Common myeloid progenitor, CD34-positive (primary cell): ENCODE results near the gene SEC23B.

ENCODE experiments used
- CTCF ChIA-PET: fragments of 350-600 bp; sonication (Branson Sonifier 250); formaldehyde crosslinking; loops from one replicate; lab custom pipeline; 2021; ENCODE audit warnings: antibody characterized with exemption; lab: Charles Lee
- POLR2A ChIA-PET: fragments of 350-600 bp; sonication (Branson Sonifier 250); formaldehyde crosslinking; loops from one replicate; lab custom pipeline; 2021; ENCODE audit warnings: antibody characterized with exemption; lab: Charles Lee
- DNase-seq, 3 donors: peaks; one replicate each; pipeline versions ENCODE4 v3.0.0 to v3.0.0-alpha.2; 2013
- H3K27ac ChIP-seq, 2 experiments: 1 replicate in 1 of 2; 2 replicates in 1 of 2; pipeline ENCODE4 v1.7.0; 2013; ENCODE audit warnings: inconsistent platforms in 2 of 2, low read length in 2 of 2, mild to moderate bottlenecking in 2 of 2, low read depth in 1 of 2, moderate library complexity in 1 of 2; ENCODE audit not compliant: severe bottlenecking in 2 of 2, insufficient read depth in 1 of 2, poor library complexity in 1 of 2
- H3K27me3 ChIP-seq, 5 experiments: replicated peaks in 2 of 5; 1 replicate in 3 of 5; 2 replicates in 2 of 5; pipeline versions ENCODE4 v1.6.1 to v1.7.0; 2013; ENCODE audit warnings: low read length in 4 of 5, mild to moderate bottlenecking in 2 of 5, moderate library complexity in 2 of 5, inconsistent platforms in 1 of 5; ENCODE audit not compliant: insufficient read depth in 5 of 5, control insufficient read depth in 4 of 5
- H3K36me3 ChIP-seq, 4 experiments: 1 replicate in 2 of 4; 2 replicates in 2 of 4; pipeline versions ENCODE4 v1.6.1 to v1.7.0; 2013; ENCODE audit warnings: low read length in 3 of 4, control low read depth in 1 of 4, mild to moderate bottlenecking in 1 of 4; ENCODE audit not compliant: control insufficient read depth in 4 of 4, insufficient read depth in 4 of 4
- H3K4me1 ChIP-seq, 4 experiments: 1 replicate in 3 of 4; 2 replicates in 1 of 4; pipeline versions ENCODE4 v1.6.1 to v1.7.1; 2013; ENCODE audit warnings: low read length in 3 of 4, mild to moderate bottlenecking in 3 of 4, control low read depth in 1 of 4, inconsistent platforms in 1 of 4, moderate library complexity in 1 of 4; ENCODE audit not compliant: control insufficient read depth in 4 of 4, insufficient read depth in 4 of 4; ENCODE audit errors: control extremely low read depth in 1 of 4
- H3K4me3 ChIP-seq, 7 experiments: 1 replicate in 4 of 7; 2 replicates in 3 of 7; pipeline versions ENCODE4 v1.5.1 to v1.7.0; 2013; ENCODE audit warnings: mild to moderate bottlenecking in 7 of 7, low read length in 6 of 7, moderate library complexity in 6 of 7, inconsistent platforms in 2 of 7, low read depth in 2 of 7, control low read depth in 1 of 7; ENCODE audit not compliant: insufficient read depth in 4 of 7, control insufficient read depth in 1 of 7; ENCODE audit errors: extremely low read depth in 1 of 7
- H3K9me3 ChIP-seq, 5 experiments: 1 replicate in 4 of 5; 2 replicates in 1 of 5; pipeline versions ENCODE4 v1.6.1 to v1.7.1; 2013; ENCODE audit warnings: low read length in 4 of 5, mild to moderate bottlenecking in 2 of 5, inconsistent platforms in 1 of 5, low read depth in 1 of 5, moderate library complexity in 1 of 5; ENCODE audit not compliant: control insufficient read depth in 4 of 5, insufficient read depth in 2 of 5; ENCODE audit errors: control extremely low read depth in 1 of 5
- WGBS: methylation state at CpG from one replicate; pipeline ENCODE4 v1.1.5; 2013; ENCODE audit not compliant: insufficient coverage; 5-methylcytosine and 5-hydroxymethylcytosine counted together

SEC23B gene

DNA sequence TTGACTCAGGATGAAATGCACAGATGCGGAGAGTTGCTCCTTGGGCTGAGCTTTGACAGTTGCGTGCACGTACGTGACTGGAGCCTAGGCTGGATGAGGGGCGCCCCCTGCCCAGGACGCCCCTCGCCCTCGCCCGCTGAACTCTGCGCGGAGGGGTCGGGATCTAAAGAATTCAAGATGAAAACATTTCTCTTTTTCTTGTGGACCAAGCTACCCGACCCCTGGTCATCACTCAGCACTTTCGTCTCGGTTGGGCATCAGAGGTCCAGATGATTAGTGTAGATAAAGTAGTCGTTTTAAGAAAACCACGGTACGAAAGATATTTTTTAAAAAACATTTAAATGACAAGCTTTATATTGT is 80.8 kb downstream of the SEC23B start:
- H3K27me3 ChIP-seq, result no peaks in the 10 kb centered on the region
- H3K9me3 ChIP-seq, result no peaks in the 10 kb centered on the region
- H3K36me3 ChIP-seq, result peaks cover 0 to under 1% (median under 1%) of the 10 kb centered on the region in 4 experiments
- peak overlapping the region; percentile 54 to 77 for H3K27ac ChIP-seq
- ChIA-PET CTCF (interaction anchor here (0.8 to 1.1 kb wide), 2 partner anchors 9 to 158 kb away, joined by 3 to 6 read pairs; no protein-coding TSS in a partner anchor), POLR2A (interaction anchor here (0.6 kb wide), 1 partner anchor 1463 kb away, joined by 4 read pairs; the partner anchor contains the start of gene CRNKL1)
- peaks cover 7 to 32% (median 20%) of the 10 kb centered on the region in 4 experiments for H3K4me1 ChIP-seq
- peak overlapping the region; percentile 77 to 95 (median 83) for H3K4me3 ChIP-seq
- 2% methylated on average over 11 of the region's 18 CpGs for WGBS
- peak in 2 of 3 donors; percentile 39 to 56 for DNase-seq

DNA sequence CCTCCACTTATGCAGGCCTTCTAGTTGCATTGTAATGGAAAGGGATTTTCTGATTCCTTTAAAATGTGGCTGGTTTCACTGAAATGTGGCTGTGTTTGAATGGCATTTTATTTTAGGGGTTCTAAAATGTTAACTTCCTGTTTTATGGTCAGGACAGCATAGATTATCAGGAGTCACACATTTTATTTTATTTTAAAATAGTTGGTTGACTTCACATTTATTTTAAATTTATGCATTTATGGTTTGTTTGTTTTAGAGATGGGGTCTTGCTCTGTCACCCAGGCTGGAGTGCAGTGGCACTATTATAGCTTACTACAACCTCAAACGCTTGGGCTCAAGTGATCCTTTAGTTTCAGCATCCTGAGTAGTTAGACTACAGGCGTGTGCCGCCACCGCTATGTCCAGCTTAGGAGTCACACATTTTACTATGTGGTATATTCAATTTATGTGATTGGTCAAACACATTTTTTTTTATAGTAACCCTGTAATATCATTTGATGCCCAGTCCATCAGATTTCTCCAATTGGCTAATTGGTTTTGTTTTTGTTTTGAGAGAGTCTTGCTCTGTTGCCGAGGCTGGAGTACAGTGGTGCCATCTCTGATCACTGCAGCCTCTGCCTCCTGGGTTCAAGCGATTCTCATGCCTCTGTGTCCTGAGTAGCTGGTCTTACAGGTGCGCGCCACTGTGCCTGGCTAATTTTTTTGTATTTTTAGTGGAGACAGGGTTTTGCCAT is 82.4 kb downstream of the SEC23B start:
- POLR2A ChIA-PET, result no interaction called here
- H3K4me3 ChIP-seq, result peak overlapping the region in 1 of 7 experiments; percentile 30
- H3K27ac ChIP-seq, result peak overlapping the region in 1 of 2 experiments; percentile 58
- H3K36me3 ChIP-seq, result peaks cover 2 to 10% (median 3%) of the 10 kb centered on the region in 4 experiments
- peaks cover 7 to 32% (median 20%) of the 10 kb centered on the region in 4 experiments for H3K4me1 ChIP-seq
- peak in 2 of 3 donors; percentile 56 to 71 for DNase-seq
- H3K27me3 ChIP-seq, result no peaks in the 10 kb centered on the region
- H3K9me3 ChIP-seq, result no peaks in the 10 kb centered on the region
- 100% methylated on average over 4 of the region's 8 CpGs for WGBS
- CTCF ChIA-PET, result no interaction called here

DNA sequence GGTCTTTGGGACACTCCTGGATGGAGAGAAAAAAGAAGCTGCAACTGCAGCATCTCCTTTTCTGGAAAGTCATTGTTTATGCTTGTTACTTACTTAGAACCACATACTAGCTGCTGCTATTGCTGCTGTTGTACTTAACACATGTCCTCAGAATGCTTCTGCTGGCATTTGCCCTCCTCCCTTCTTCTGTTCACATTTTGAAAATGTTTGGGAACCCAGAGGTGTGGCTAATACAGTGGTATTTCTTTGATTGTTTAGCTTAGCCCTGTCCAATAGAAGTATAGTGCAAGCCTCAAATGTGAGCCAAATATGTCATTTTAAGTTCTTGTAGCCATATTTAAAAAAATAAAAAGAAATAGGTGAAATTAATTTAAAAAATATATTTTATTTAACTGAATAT is 88.5 kb downstream of the SEC23B start:
- H3K36me3 ChIP-seq, result peaks cover 9 to 37% (median 22%) of the 10 kb centered on the region in 4 experiments
- CTCF ChIA-PET, result no interaction called here
- POLR2A ChIA-PET, result no interaction called here
- H3K27ac ChIP-seq, result no peak overlapping the region
- H3K27me3 ChIP-seq, result no peaks in the 10 kb centered on the region
- DNase-seq, result no peak
- no peak overlapping the region for H3K4me3 ChIP-seq
- peaks cover 0 to 9% (median 0%) of the 10 kb centered on the region in 5 experiments for H3K9me3 ChIP-seq
- H3K4me1 ChIP-seq, result no peaks in the 10 kb centered on the region

DNA sequence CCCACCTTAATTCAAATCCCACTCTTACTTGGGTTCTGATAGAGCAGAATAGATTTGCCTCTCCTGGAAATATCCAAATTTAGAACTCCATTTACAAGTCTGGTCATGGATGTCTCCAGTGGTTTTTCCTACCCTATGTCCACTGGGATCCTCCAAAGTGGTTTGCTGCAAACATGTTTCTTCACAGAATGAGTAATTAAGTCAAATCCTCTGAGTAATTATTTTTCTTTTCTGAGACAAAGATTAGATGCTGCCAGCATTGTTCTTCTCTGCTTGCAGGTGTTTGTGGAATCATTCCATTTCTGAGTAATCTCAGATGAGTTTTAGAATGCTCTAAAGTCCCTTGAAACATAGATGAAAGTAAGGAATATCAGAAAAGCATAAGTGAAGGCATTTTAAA is 102.0 kb downstream of the SEC23B start:
- H3K4me3 ChIP-seq, result no peak overlapping the region
- peaks cover 0 to 18% (median 14%) of the 10 kb centered on the region in 4 experiments for H3K36me3 ChIP-seq
- no peaks in the 10 kb centered on the region for H3K4me1 ChIP-seq
- CTCF ChIA-PET, result no interaction called here
- no peaks in the 10 kb centered on the region for H3K27me3 ChIP-seq
- POLR2A ChIA-PET, result interaction anchor here (0.7 kb wide), 1 partner anchor 1226 kb away, joined by 3 read pairs; no protein-coding TSS in a partner anchor
- H3K27ac ChIP-seq, result no peak overlapping the region
- DNase-seq, result no peak
- no peaks in the 10 kb centered on the region for H3K9me3 ChIP-seq
